Left renal cortex interstitium (tissue), 4 donors: ENCODE results near the gene ZNF469. TPM values are rescaled to one million over a fixed set of nuclear protein-coding genes. Genes with fewer than 3 reads are reported as not detected.
"Not testable (repeated sequence)": the region's sequence is repeated elsewhere in the genome, so short reads cannot be mapped to it uniquely, and the experiment has no call there.

Experiments used
- DNase-seq, 4 donors: peaks; one replicate each; pipeline ENCODE4 v3.0.0-alpha.2; 2013; ENCODE audit warnings: low read depth in 4 of 4, low spot score in 2 of 4, missing footprints in 1 of 4
- polyA plus RNA-seq, 4 donors: library from polyadenylated mRNA; unstranded; fragments of 120-200 nt; gene quantifications; one replicate each; pipeline ENCODE4 v1.2.1, GENCODE V29; 2013; ENCODE audit not compliant: insufficient read length in 4 of 4

The ZNF469 gene
- polyA plus RNA-seq, 4 donors: 1.1 to 2.1 (median 1.6) TPM

DNA sequence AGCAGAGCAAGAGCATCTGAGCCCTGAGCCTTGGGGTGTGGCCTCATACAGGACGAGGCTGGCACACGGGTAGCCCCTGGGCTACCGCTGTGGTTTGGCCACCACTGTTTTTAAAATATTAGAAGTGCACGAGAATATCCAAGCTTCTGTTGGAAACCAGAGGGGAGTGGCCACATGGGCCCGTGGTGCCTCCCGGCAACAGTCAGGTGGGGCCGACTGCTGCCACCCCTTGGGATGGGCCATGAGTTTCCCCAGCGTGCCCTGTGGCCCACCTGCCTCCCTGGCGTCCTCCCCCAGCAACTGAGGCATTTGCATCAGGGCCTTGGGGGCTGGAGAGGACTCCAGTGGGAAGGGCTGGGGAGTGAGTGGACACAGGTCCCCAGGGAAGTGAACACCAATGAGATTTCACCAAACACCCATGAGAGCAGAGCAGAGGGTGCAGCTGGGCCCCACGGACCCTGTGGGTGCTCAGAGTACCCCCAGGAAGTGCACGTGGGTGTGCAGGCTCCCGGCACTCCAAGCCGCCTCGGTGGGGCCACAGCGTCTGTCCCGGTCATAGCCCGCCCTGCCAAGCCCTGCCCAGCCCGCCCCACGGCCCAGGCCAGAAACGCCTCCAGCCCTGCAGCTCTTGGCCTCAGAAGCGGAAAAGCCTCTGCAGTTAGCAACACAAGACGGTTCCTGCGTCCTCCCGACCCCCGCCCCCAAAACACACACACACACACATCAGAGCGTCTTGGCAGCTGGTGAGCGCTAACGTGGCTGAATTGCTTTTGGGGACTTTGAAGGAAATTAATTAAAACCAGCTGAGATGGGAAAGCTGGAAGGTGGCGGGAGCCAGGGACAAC, 22.7 kb downstream of the ZNF469 start:
- DNase-seq: no peak

DNA sequence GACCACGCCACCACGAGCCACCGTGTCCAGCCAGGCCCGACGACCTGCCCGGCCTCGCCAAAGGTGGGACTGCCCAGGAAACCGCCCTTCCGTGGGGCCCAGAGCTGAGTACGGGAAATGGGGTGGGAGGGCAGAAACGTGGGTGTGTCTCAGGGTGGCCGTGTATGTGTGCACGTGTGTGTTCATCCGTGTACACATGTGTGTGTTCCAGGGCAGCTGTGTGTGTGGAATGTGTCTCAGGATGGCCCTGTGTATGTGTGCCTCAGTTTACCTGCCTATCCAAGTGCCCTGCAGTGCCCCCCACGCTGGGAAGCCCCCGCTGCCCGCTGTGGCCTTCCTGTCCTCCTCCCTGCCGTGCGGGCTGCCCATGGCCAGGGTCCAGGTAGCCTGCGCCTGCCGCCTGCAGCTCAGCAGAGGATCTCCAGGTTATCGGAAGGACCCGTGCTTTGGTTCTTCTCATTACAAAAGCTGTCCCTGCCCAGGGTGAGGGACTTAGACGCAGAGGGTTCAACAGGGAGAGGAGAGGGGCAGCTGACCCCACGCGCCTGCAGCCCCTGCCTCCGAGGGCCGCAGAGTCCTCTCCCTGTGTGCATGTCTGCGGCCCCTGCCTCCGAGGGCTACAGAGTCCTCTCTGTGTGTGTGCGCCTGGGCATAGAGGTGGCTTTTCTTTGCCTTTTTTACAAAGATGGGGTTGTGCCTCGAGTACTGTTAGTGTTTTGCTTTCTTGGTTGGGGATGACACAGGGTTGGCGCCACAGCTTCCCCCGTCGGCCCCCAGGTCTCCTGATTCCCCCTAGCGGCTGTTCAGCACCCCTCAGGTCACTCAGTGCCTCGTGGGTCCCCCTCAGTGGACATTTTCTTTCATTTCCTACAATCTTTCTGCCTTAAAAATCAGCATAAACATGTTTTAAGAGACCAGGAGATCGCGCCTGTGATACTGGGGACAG, 23.6 kb downstream of the ZNF469 start:
- no peak for DNase-seq

DNA sequence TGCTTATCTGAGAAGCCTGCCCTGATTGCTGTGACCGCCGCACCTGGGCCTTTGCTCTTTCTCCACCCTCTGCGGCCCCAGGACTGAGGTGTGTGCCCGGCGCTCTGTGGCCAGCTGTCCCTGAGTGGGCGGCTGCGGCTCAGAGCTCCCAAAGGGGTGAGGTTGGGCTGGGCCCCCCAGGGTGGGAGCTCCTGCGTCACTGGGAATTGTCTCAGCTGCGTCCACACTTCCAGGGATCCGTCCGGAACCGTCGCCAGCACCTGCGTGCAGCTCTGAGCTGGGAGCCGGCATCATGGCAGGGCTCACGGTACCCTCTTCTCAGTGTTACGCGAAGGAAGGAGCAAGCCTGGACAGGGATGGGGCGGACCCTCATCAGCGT, 24.3 kb downstream of the ZNF469 start:
- no peak for DNase-seq

DNA sequence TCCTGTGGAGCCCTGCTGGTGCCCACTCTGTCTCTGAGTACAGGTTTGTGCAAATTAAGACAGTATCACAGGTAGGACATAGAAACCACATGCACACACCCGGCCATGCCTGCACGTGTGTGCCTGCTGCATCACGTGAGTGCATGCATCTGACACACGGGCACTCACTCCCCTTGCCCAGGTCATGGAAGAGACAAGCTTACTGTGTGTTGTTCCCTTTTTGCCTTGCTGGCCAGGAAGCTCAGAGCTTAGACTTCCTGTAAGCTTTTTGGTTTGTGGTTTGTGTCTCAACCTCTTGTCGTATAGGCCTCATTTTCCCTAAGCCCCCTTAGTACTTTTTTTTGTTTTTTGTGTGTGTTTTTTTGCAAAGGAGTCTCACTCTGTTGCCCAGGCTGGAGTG, 25.0 kb downstream of the ZNF469 start:
- DNase-seq: no peak

DNA sequence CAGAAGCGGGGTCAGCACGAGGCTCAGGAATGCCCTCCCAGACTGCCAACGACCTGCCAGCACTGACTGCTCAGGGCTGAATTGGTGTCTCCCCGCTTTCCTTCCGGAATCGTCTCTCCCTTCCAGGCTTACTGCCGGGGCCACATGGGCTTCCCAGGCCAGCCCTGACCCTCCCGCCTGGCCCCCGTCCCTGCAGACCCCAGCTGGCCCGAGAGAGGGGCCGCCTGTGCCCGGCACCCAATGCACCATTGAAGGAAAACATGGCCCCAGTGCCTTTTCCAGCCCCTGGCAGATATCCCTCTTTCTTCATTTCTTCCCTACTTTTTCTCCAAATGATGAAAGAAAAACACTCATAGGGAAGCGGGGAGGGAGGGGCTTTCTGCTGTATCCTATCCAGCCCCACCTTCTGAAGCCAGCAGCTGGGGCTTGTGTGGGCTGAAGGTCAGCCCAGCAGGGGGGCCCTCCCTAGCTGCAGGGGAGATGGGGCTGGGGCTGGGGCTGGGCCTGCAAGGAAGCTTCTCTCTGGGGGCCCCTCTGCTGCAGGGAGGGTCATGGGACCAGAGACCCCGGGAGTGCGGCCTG, 25.9 kb downstream of the ZNF469 start:
- DNase-seq: no peak

DNA sequence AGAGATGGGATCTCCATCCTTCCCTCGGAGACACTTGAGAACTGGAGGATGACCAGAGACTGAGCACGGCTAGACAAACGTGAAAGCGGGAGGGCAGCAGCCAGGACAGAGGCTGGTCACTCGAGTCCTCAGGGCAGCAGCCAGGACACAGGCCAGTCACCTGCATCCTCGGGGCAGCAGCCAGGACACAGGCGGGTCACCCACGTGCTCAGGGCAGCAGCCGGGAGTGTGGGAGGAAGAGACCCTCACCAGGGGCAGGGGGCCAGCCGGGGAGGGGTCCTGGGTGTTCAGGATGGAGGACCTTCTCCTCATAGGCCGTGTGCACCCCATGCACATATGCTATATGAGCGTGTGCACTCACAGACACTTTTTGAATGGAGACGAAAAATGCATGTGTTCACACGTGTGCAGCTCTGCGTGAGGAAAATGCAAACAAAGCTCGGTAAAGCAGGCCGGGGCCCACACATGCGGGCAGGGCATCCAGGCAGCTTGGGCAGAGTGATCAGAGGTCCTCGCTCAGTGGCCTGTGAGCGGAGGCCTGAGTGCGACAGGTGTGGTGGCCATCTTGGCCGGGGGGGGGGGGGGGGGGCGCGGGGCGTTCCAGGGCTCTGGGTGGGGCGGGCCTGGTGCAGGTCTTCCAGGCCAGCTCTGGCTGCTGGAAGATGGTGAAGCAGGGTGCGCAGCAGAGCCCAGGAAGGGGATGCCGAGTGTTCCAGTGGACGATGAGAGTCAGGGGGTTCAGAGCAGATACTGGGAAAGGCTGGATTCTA, 26.7 kb downstream of the ZNF469 start:
- no peak for DNase-seq

DNA sequence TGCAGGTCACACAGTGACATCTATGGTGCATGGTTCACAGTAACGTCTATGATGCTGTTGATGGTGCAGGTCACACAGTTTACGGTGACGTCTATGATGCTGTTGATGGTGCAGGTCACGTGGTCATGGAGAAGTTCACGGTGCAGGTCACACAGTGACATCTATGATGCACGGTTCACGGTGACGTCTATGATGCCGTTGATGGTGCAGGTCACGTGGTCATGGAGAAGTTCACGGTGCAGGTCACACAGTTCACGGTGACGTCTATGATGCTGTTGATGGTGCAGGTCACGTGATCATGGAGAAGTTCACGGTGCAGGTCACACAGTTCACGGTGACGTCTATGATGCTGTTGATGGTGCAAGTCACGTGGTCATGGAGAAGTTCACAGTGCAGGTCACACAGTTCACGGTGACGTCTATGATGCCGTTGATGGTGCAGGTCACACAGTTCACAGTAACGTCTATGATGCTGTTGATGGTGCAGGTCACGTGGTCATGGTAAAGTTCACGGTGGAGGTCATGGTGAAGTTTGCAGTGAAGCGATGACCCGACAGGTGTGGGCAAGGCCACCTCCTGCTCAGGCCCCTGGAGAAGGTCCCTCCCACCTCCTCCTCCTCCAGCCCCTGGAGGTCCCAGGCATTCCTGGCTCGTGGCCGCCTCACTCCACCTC, 27.7 kb downstream of the ZNF469 start:
- DNase-seq: not testable (repeated sequence)

DNA sequence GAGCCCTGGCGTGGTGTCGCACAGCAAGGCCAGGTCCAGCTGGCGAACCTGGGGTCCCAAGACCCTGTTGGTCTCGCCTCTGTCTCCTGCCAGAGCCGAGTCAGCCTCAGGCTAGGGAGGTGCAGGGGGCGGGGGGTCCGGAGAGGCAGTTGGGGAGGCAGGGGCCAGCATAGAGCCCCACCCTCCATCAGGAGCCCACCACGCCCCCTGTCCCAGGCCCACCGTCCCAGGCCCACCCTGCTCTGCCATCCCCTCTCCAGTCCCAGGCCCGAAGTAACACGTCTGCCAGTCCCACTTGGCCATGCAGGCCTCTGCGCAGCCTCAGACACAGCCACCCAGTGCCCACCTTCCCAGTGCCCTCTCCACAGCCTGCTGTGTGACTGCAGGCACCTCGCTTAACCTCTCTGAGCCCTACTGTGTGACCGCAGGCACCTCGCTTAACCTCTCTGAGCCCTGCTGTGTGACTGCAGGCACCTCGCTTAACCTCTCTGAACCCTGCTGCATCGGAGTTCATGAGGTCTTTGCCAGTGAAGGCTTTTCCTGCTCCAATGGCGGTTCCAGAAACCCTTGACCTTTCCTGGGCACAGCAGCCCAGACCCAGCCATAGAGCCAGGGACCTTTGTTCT, 29.3 kb downstream of the ZNF469 start:
- DNase-seq: no peak

DNA sequence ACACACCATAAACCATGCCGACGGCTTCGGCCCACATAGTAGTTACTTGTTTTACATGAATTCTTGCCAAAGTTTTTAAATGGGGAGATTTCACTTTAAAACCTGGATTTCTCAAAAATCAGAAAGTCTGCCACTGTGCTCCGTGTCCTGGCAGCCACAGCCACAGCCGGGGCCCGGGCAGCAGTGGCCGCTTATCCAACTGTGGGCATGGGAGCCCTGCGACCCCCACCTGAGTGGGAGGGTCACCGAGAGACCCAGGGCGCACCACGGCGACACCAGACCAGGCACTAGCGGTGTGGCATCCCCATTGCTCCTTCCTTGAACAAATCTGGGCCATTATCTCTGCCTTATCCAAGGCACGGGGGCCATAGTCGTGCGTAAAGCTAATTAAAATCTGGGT, 30.0 kb downstream of the ZNF469 start:
- no peak for DNase-seq

DNA sequence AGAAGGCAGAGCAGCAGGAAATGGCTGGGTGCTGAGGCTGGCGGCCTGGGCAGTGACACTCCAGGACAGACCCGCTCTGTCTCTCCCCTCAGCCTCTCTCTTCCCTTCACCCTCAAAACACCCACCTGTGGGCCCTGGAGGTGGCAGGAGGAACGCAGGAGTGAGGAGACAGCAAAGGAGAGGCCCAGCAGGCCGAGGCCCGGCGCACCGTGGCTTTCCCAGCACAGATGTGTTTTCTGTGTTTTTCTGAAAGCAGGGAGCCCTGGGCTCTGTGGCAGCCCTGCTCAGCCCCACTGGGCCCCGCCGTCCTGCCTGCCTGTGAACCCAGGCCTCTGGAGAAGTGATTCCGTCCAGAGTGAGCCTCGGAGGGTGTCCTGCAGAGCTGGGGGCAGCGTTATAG, 30.5 kb downstream of the ZNF469 start:
- DNase-seq: no peak

DNA sequence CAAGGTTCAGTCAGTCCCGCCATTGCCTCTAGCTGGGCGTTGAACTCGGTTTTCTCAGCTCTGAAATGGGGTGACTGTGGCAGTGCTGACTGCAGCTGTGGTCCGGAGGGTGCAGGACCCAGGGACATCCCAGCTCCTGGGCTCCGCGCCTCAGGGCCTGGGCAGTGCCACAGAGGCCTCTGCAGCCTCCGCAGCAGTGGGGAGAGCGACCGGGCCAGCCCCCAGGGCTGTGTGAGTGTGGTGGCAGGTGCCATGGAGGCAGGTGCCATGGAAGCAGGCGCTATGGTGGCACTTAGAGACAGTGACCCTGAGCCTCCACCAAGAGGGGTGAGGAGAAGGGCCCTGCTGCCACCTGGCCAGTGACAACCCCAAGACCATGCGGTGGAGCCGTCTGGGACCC, 30.9 kb downstream of the ZNF469 start:
- DNase-seq: no peak

DNA sequence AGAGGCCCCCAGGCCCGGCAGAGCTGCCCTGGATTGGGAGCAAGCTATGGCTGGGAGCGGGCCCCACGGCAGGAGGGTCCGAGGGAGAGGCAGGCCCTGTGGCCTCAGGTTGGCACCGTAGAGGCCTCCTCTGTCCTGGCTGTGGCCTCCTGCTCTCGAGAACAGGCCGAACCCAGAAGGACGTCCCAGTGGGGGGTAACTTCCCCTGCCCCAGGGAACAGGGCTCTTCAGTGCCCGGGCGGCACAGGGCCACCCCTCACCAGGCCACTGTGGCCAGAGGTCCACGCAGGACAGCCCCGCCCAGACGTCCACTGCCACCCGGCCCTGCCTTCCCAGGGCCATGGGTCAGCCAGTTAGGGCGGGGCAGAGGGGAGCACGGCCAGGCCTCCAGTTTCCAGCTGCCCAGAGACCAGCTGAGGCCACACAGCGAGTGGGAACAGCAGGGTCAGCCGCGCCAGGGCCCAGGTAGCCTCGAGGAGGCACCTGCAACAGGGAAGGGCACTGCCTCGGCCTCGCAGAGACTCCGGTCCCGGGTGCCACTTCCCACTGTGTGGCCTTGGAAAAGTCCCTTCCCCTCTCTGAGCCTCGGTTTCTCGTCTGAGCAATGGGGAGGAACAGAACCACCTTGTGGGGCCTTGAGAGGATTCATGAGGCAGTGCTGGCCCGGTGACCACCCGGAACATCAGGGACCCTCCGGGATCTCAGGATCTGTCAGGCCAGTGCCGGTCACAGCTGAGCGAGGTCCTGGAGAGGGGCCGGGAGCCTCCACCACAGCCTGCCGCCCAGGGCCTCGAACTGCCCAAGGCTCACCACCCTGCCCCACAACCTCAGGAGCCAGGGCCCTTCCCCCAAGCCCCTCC, 32.0 kb downstream of the ZNF469 start:
- no peak for DNase-seq

DNA sequence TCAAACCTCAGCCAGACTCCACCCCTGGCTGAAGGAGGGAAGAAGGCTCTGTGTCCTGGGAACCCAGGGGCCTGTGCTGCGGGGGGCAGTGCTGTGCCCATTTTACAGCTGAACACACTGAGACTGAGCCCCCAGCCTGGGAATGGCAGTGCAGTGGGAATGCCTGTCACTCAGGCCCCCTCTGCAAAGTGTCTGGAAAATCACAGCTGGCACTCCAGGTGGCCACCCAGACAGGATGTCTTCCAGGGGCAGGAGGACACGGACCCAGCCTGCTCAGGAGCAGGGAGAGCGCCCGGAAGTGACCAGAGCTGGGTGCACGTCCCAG, 32.6 kb downstream of the ZNF469 start:
- DNase-seq: no peak

DNA sequence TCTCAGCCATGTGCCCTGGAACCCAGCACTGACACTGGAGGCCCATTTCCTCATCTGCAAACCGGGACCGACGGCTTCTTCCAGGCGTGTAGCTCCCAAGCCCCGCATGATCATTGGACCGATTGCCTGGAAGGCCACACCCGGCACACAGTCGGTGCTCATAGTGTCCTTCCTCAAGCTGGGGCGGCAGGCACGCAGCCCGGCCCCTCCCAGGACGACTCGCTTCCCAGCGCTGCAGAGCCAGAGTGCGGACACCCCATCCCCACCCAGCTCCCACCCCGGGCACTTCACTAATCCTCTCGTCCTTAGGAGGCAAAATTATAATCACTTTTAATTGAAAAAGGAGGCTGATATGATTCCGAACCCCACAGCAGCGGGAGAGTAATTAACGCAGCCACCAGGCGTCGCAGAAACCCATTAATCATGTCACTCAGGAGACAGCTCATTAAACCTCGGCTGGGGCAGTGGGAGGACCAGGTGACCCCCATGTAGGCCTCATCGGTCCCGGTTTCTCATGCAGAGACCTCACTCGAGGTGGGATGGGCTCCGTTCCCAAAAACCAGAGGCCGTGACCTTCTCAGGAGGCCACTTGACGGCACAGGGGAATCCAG, 33.1 kb downstream of the ZNF469 start:
- no peak for DNase-seq

DNA sequence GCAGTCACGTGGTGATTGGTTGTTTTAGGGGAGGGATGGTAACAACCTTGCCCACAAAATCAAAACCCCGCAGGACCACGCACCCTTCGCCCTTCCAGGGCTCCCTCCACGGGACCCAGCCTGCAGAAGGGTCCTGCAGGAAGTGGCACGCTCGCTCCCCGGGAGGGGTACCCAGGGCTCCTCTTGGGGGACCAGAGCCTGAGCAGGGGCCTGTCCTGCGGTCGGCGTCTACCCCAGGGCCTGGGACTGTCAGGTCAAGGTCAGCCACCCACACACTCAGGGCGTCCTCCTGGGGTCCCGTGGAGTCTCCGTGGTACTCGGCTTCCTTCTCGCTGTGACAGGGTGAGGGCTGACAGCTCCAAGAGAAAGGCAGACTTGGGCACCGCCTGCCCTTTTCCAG, 33.9 kb downstream of the ZNF469 start:
- DNase-seq: no peak

DNA sequence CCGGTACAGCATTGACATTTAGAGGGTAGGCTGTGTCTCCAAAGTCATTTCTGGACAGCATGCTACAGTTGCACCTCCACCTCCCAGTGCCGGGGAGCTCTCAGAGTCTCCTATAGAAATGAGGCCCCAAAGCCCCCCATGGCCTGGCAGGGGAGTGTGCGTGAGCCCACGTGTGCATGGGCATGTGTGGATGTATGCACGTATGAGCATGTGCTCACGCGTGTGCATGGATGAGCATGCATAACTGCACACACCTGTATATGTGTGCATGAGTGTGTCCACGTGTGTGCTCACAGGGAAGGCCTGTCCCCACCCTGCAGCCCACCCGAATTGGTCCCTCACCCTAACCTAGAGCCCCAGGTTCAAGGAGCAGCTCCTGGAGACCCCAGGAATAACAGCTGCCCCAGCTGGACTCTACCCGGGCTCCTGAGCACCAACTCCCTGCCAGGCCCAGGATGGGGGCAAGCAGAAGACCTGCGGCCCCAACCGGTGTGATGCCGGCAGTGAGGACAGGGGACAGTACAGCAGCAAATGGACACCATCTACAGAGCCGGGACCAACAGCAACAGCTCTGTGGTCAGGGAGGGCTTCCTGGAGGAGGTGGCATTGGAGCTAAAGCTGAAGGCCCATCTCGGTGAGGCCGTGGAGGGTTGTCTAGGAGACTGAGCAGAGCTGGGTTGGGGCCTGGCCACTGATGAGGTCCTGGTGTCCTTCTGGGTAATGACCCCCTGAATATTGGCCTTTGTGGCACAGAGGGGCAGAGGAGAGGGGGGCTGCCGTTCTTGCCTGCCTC, 35.1 kb downstream of the ZNF469 start:
- DNase-seq: no peak

DNA sequence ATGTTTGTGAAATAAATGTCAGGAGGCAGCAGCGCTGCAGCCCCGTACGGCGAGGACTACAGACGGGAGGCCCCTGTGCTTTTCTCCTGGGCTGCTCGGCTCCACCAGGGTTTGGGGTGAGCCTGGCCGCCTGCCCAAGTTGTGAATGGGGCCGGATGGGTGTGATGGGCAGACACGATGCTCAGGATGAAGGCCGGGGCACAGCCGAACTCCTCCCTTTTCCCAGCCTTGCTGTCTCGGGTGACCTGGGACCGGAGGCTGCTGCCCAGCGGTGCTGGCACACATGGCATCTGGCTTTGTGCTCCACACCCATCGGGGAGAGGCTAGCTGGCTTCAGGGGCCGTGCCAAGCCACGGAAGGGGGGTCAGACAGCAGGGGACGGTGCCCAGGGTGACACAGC, 36.1 kb downstream of the ZNF469 start:
- DNase-seq: no peak

DNA sequence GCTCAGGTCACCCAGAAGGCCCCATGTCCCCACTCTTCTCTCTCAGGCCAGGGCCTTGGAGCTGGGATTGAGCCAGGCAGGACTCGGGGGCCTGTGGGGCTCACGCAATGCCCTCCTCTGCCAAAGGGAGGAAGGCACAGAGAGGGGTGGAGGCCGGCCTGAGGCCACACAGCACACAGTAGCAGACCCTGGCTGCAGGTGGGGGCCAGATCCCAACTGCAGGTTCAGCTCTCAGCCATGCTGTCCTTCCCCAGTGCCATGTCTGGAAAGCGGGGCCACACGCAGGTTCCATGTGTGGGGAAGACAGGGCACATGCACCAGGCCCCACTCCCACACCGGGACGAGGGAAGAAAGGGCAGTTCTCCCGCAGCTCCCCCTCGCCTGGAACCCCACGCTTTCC, 37.0 kb downstream of the ZNF469 start:
- DNase-seq: no peak
